Lower leg skin (tissue), 4 donors: ENCODE results near the gene ZDHHC1. TPM values are rescaled to one million over a fixed set of nuclear protein-coding genes. Genes with fewer than 3 reads are reported as not detected.
"Not testable (repeated sequence)": the region's sequence is repeated elsewhere in the genome, so short reads cannot be mapped to it uniquely, and the experiment has no call there.

ENCODE experiments used
- DNase-seq, 2 donors: peaks; one replicate each; pipeline ENCODE4 v3.0.0-alpha.2; 2019; ENCODE audit warnings: low spot score in 2 of 2
- H3K4me3 ChIP-seq: fragments of 200-600 bp; sonication (generic); 2 replicates; pipeline ENCODE4 v1.5.1; 2017; ENCODE audit warnings: mild to moderate bottlenecking, low read depth; ENCODE audit not compliant: poor library complexity, severe bottlenecking
- CTCF ChIP-seq, 3 donors: fragments of 450-650 bp; IDR thresholded peaks; one replicate each; pipeline ENCODE4 v1.5.1; 2016; ENCODE audit warnings: antibody characterized with exemption in 3 of 3, mild to moderate bottlenecking in 3 of 3, moderate library complexity in 2 of 3
- POLR2A ChIP-seq, 2 donors: fragments of 450-650 bp; IDR thresholded peaks; one replicate each; pipeline ENCODE4 v1.6.1; 2016 to 2017; ENCODE audit warnings: antibody characterized with exemption in 2 of 2, mild to moderate bottlenecking in 1 of 2, moderate library complexity in 1 of 2
- WGBS, 2 donors: methylation state at CpG; one replicate each; pipeline ENCODE4 v1.1.5; 2018; 5-methylcytosine and 5-hydroxymethylcytosine counted together
- intact Hi-C: fragments of 100-400 bp; cut with DNase I; formaldehyde crosslinking; loops from one replicate; pipeline ENCODE4 v1.15.0; 2023; ENCODE audit warnings: low total_unique reads
- total RNA-seq, 4 donors: library from RNA; depleted of rRNA; stranded (reverse); fragments of >200 nt; gene quantifications; one replicate each; pipeline ENCODE4 v1.1.0, GENCODE V29; 2016

The ZDHHC1 gene
- total RNA-seq, 4 donors from 2014 or later: 15.1 to 24.7 (median 21.4) TPM

GRCh38 chr16:67419931-67420330 lies 3.7 kb upstream of the ZDHHC1 start:
- intact Hi-C loops: no loop called here
- TF ChIP-seq CTCF (IDR thresholded peaks at IDR 0.05): no peak
- TF ChIP-seq POLR2A (IDR thresholded peaks at IDR 0.05): no peak
- WGBS, 2 donors: 60 to 67% methylated on average over 3 of the region's 3 CpGs

GRCh38 chr16:67419502-67419901 lies 3.2 kb upstream of the ZDHHC1 start:
- intact Hi-C loops: no loop called here
- DNase-seq: no peak
- WGBS, 2 donors: 77 to 85% methylated on average over 3 of the region's 3 CpGs
- TF ChIP-seq POLR2A (IDR thresholded peaks at IDR 0.05) (no peak), CTCF (IDR thresholded peaks at IDR 0.05) (no peak)
- H3K4me3 ChIP-seq: no peak overlapping the region

More at GRCh38 chr16:67419931-67420330, 3.7 kb upstream of the ZDHHC1 start:
- no peak overlapping the region for H3K4me3 ChIP-seq
- no peak for DNase-seq

GRCh38 chr16:67417333-67418061 lies 1.2 kb upstream of the ZDHHC1 start:
- 77 to 84% methylated on average over 2 of the region's 2 CpGs for WGBS, 2 donors
- TF ChIP-seq CTCF (IDR thresholded peaks at IDR 0.05) (no peak), POLR2A (IDR thresholded peaks at IDR 0.05) (no peak)
- H3K4me3 ChIP-seq: no peak overlapping the region
- no peak for DNase-seq
- intact Hi-C loops: no loop called here

- DNase-seq, H3K4me3 ChIP-seq, intact Hi-C loops: not testable (repeated sequence)
- WGBS, 2 donors: 74 to 79% methylated on average over 19 of the region's 19 CpGs
Observed at GRCh38 chr16:67415421-67415820, 856 bp downstream of the ZDHHC1 start.

- intact Hi-C loops: no loop called here
- TF ChIP-seq CTCF (IDR thresholded peaks at IDR 0.05) (no peak), POLR2A (IDR thresholded peaks at IDR 0.05) (no peak)
- WGBS, 2 donors: 43 to 47% methylated on average over 6 of the region's 6 CpGs
- DNase-seq: no peak
- H3K4me3 ChIP-seq: no peak overlapping the region
Observed at GRCh38 chr16:67413978-67414911, 2.0 kb downstream of the ZDHHC1 start.

- no peak for TF ChIP-seq POLR2A (IDR thresholded peaks at IDR 0.05)
- intact Hi-C loops: no loop called here
- no peak for DNase-seq
- whole genome bisulfite sequencing, 2 donors: 52 to 56% methylated on average over 2 of the region's 2 CpGs
- H3K4me3 ChIP-seq: no peak overlapping the region
Observed at GRCh38 chr16:67412294-67412693, 4.0 kb downstream of the ZDHHC1 start.
